WTC11 (cell line): ENCODE results near the gene IFFO2.

ENCODE experiments used
- FOXJ3 ChIP-seq: sonication (generic); formaldehyde crosslinking; IDR thresholded peaks from 2 replicates; pipeline ENCODE4 v1.9.0; 2021; ENCODE audit warnings: missing genetic modification reagents, mild to moderate bottlenecking, borderline replicate concordance
- FOXK1 ChIP-seq: sonication (generic); formaldehyde crosslinking; IDR thresholded peaks from 2 replicates; pipeline ENCODE4 v1.8.0; 2022; ENCODE audit warnings: mild to moderate bottlenecking, moderate library complexity, missing genetic modification reagents
- FOXP1 ChIP-seq: sonication (generic); formaldehyde crosslinking; IDR thresholded peaks from 2 replicates; pipeline ENCODE4 v1.8.0; 2022; ENCODE audit warnings: missing genetic modification reagents, mild to moderate bottlenecking, moderate library complexity, borderline replicate concordance
- NR1H2 ChIP-seq: sonication (generic); formaldehyde crosslinking; IDR thresholded peaks from 2 replicates; pipeline ENCODE4 v1.9.0; 2021; ENCODE audit warnings: mild to moderate bottlenecking, moderate library complexity, missing genetic modification reagents
- PRRX2 ChIP-seq: fragments of 250-450 bp; sonication (Bioruptor Pico); IDR thresholded peaks from 2 replicates; pipeline ENCODE4 v1.8.0; 2021; ENCODE audit warnings: mild to moderate bottlenecking
- SMAD4 ChIP-seq: sonication (generic); formaldehyde crosslinking; IDR thresholded peaks from 2 replicates; pipeline ENCODE4 v1.8.0; 2022; ENCODE audit warnings: mild to moderate bottlenecking, missing genetic modification reagents
- TF ChIP-seq, protein P1 (sequence below): fragments of 200-600 bp; IDR thresholded peaks from 2 replicates; pipeline ENCODE4 v1.8.0; 2022; ENCODE audit warnings: antibody characterized with exemption
- TF ChIP-seq, protein P2 (sequence below): sonication (generic); formaldehyde crosslinking; conservative IDR thresholded peaks from 2 replicates; pipeline ENCODE4 v1.8.1; 2023; ENCODE audit warnings: mild to moderate bottlenecking, low read depth, missing genetic modification reagents, moderate library complexity
- TF ChIP-seq, protein P3 (sequence below): sonication (generic); formaldehyde crosslinking; IDR thresholded peaks from 2 replicates; pipeline ENCODE4 v1.8.0; 2022; ENCODE audit warnings: mild to moderate bottlenecking, missing genetic modification reagents
- TF ChIP-seq, protein P4 (sequence below): sonication (generic); formaldehyde crosslinking; IDR thresholded peaks from 2 replicates; pipeline ENCODE4 v1.8.0; 2022; ENCODE audit warnings: mild to moderate bottlenecking, missing genetic modification reagents
- TF ChIP-seq, protein P5 (sequence below): sonication (generic); formaldehyde crosslinking; IDR thresholded peaks from 2 replicates; pipeline ENCODE4 v1.8.1; 2023; ENCODE audit warnings: mild to moderate bottlenecking, missing genetic modification reagents, moderate library complexity
- TF ChIP-seq, protein P6 (sequence below): sonication (generic); formaldehyde crosslinking; IDR thresholded peaks from 2 replicates; pipeline ENCODE4 v1.8.1; 2022; ENCODE audit warnings: mild to moderate bottlenecking, moderate library complexity, missing genetic modification reagents

DNA sequence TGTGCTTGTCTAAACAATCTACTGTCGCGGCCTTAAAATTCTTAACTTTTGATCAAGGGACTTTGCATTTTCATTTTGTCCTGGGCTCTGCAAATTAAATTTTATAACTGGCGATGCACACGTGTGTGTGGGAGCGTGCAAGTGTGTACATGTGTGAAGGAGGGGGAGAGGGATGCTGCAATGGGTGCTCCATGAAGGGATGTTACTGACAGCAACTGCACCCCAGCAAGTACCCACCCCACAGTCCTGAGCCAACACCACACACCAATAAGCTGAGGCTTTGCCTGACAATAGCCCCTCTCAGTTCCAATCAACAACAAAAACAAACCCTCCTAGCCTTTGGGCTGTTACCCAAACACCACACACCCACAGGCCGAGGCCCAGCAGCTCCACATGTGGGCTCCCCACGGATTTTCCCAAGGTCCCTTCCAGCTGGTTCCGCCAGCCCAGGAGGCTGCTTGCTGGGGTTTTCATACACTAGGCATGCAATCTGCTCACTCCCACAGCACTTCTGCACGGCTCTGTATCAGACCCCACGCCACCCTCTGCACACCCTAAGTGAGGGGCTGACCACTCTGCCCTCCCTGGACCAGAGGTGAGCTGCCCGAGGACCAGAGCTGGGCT lies 32.8 kb upstream of the IFFO2 start:
- TF ChIP-seq FOXJ3 (CRISPR knock-in tag) (no peak), SMAD4 (CRISPR knock-in tag) (no peak), NR1H2 (CRISPR knock-in tag) (no peak), FOXK1 (CRISPR knock-in tag) (no peak), PRRX2 (CRISPR knock-in tag) (no peak), FOXP1 (CRISPR knock-in tag) (no peak)
- TF ChIP-seq, protein P1, sequence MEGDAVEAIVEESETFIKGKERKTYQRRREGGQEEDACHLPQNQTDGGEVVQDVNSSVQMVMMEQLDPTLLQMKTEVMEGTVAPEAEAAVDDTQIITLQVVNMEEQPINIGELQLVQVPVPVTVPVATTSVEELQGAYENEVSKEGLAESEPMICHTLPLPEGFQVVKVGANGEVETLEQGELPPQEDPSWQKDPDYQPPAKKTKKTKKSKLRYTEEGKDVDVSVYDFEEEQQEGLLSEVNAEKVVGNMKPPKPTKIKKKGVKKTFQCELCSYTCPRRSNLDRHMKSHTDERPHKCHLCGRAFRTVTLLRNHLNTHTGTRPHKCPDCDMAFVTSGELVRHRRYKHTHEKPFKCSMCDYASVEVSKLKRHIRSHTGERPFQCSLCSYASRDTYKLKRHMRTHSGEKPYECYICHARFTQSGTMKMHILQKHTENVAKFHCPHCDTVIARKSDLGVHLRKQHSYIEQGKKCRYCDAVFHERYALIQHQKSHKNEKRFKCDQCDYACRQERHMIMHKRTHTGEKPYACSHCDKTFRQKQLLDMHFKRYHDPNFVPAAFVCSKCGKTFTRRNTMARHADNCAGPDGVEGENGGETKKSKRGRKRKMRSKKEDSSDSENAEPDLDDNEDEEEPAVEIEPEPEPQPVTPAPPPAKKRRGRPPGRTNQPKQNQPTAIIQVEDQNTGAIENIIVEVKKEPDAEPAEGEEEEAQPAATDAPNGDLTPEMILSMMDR: no peak
- TF ChIP-seq, protein P2, sequence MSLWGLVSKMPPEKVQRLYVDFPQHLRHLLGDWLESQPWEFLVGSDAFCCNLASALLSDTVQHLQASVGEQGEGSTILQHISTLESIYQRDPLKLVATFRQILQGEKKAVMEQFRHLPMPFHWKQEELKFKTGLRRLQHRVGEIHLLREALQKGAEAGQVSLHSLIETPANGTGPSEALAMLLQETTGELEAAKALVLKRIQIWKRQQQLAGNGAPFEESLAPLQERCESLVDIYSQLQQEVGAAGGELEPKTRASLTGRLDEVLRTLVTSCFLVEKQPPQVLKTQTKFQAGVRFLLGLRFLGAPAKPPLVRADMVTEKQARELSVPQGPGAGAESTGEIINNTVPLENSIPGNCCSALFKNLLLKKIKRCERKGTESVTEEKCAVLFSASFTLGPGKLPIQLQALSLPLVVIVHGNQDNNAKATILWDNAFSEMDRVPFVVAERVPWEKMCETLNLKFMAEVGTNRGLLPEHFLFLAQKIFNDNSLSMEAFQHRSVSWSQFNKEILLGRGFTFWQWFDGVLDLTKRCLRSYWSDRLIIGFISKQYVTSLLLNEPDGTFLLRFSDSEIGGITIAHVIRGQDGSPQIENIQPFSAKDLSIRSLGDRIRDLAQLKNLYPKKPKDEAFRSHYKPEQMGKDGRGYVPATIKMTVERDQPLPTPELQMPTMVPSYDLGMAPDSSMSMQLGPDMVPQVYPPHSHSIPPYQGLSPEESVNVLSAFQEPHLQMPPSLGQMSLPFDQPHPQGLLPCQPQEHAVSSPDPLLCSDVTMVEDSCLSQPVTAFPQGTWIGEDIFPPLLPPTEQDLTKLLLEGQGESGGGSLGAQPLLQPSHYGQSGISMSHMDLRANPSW (CRISPR knock-in tag): no peak
- TF ChIP-seq, protein P3, sequence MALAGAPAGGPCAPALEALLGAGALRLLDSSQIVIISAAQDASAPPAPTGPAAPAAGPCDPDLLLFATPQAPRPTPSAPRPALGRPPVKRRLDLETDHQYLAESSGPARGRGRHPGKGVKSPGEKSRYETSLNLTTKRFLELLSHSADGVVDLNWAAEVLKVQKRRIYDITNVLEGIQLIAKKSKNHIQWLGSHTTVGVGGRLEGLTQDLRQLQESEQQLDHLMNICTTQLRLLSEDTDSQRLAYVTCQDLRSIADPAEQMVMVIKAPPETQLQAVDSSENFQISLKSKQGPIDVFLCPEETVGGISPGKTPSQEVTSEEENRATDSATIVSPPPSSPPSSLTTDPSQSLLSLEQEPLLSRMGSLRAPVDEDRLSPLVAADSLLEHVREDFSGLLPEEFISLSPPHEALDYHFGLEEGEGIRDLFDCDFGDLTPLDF (CRISPR knock-in tag): no peak
- TF ChIP-seq, protein P4, sequence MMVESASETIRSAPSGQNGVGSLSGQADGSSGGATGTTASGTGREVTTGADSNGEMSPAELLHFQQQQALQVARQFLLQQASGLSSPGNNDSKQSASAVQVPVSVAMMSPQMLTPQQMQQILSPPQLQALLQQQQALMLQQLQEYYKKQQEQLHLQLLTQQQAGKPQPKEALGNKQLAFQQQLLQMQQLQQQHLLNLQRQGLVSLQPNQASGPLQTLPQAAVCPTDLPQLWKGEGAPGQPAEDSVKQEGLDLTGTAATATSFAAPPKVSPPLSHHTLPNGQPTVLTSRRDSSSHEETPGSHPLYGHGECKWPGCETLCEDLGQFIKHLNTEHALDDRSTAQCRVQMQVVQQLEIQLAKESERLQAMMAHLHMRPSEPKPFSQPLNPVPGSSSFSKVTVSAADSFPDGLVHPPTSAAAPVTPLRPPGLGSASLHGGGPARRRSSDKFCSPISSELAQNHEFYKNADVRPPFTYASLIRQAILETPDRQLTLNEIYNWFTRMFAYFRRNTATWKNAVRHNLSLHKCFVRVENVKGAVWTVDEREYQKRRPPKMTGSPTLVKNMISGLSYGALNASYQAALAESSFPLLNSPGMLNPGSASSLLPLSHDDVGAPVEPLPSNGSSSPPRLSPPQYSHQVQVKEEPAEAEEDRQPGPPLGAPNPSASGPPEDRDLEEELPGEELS: no peak
- TF ChIP-seq, protein P5, sequence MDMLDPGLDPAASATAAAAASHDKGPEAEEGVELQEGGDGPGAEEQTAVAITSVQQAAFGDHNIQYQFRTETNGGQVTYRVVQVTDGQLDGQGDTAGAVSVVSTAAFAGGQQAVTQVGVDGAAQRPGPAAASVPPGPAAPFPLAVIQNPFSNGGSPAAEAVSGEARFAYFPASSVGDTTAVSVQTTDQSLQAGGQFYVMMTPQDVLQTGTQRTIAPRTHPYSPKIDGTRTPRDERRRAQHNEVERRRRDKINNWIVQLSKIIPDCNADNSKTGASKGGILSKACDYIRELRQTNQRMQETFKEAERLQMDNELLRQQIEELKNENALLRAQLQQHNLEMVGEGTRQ (CRISPR knock-in tag): no peak
- TF ChIP-seq, protein P6, sequence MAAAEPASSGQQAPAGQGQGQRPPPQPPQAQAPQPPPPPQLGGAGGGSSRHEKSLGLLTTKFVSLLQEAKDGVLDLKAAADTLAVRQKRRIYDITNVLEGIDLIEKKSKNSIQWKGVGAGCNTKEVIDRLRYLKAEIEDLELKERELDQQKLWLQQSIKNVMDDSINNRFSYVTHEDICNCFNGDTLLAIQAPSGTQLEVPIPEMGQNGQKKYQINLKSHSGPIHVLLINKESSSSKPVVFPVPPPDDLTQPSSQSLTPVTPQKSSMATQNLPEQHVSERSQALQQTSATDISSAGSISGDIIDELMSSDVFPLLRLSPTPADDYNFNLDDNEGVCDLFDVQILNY: no peak
